K562 (cell line): ENCODE results near the gene ING5. TPM values are rescaled to one million over a fixed set of nuclear protein-coding genes. Genes with fewer than 3 reads are reported as not detected.

Experiments used
- ASH1L ChIP-seq: fragments of 450-650 bp; IDR thresholded peaks from 2 replicates; pipeline ENCODE4 v1.6.1; 2018; ENCODE audit warnings: borderline replicate concordance, mild to moderate bottlenecking, low read depth; ENCODE audit not compliant: partially characterized antibody
- BRCA1 ChIP-seq, 2 experiments: fragments of 450-650 bp in 1 of 2; sonication (generic) in 1 of 2; formaldehyde crosslinking in 1 of 2; IDR thresholded peaks; 2 replicates each; pipeline versions ENCODE4 v1.5.0 to v1.6.1; 2017 to 2020; ENCODE audit warnings: mild to moderate bottlenecking in 1 of 2, missing genetic modification reagents in 1 of 2
- CEBPB ChIP-seq: fragments of 450-650 bp; IDR thresholded peaks from 2 replicates; pipeline ENCODE4 v1.6.1; 2016; ENCODE audit warnings: missing genetic modification characterization, missing compliant biosample characterization
- CHD2 ChIP-seq: IDR thresholded peaks from 2 replicates; pipeline ENCODE4 v1.6.1; 2011; ENCODE audit warnings: low read depth, low read length
- FOSL1 ChIP-seq: fragments of 200-800 bp; sonication (Bioruptor generic); conservative IDR thresholded peaks from 2 replicates; pipeline ENCODE4 v1.6.1; 2016; ENCODE audit warnings: missing genetic modification characterization, missing compliant biosample characterization
- GMEB1 ChIP-seq: fragments of 250-450 bp; sonication (Bioruptor Pico); IDR thresholded peaks from 2 replicates; pipeline ENCODE4 v1.4.0; 2020; ENCODE audit warnings: mild to moderate bottlenecking
- HES1 ChIP-seq: fragments of 450-650 bp; IDR thresholded peaks from 2 replicates; pipeline ENCODE4 v1.6.1; 2016; ENCODE audit warnings: low read depth, mild to moderate bottlenecking, moderate library complexity
- KDM4B ChIP-seq, 2 experiments: fragments of 450-650 bp in 1 of 2; sonication (generic) in 1 of 2; IDR thresholded peaks; 2 replicates each; pipeline ENCODE4 v1.6.1; 2016 to 2017; ENCODE audit warnings: borderline replicate concordance in 2 of 2, antibody characterized with exemption in 1 of 2, low read depth in 1 of 2, mild to moderate bottlenecking in 1 of 2
- L3MBTL2 ChIP-seq: fragments of 450-650 bp; IDR thresholded peaks from 2 replicates; pipeline ENCODE4 v1.6.1; 2016; ENCODE audit warnings: mild to moderate bottlenecking, moderate library complexity
- MAX ChIP-seq: sonication (generic); formaldehyde crosslinking; IDR thresholded peaks from 2 replicates; pipeline ENCODE4 v1.9.0; 2022; ENCODE audit warnings: mild to moderate bottlenecking, missing genetic modification reagents
- NONO ChIP-seq, 2 experiments: fragments of 200-400 bp in 1 of 2; fragments of 450-650 bp in 1 of 2; formaldehyde crosslinking in 1 of 2; IDR thresholded peaks; 2 replicates each; pipeline ENCODE4 v1.6.1; 2017; ENCODE audit warnings: low read depth in 2 of 2, mild to moderate bottlenecking in 2 of 2, moderate library complexity in 2 of 2, low read length in 1 of 2
- PHF8 ChIP-seq: fragments of 200-600 bp; sonication (generic); IDR thresholded peaks from 2 replicates; pipeline ENCODE4 v1.6.1; 2012; ENCODE audit warnings: mixed run types, mild to moderate bottlenecking, inconsistent platforms, low read length, moderate library complexity, borderline replicate concordance
- POLR2B ChIP-seq: fragments of 450-650 bp; IDR thresholded peaks from 2 replicates; pipeline ENCODE4 v1.6.1; 2018; ENCODE audit warnings: low read depth; ENCODE audit not compliant: partially characterized antibody
- POLR2H ChIP-seq: IDR thresholded peaks from 2 replicates; pipeline ENCODE4 v1.6.1; 2016; ENCODE audit warnings: missing genetic modification characterization, low read depth, mild to moderate bottlenecking, control low read depth, missing compliant biosample characterization, moderate library complexity
- RB1 ChIP-seq: fragments of 450-650 bp; IDR thresholded peaks from 2 replicates; pipeline ENCODE4 v1.6.1; 2017; ENCODE audit warnings: low read depth, mild to moderate bottlenecking
- SREBF1 ChIP-seq: fragments of 150-350 bp; IDR thresholded peaks from 2 replicates; pipeline ENCODE4 v1.6.1; 2014; ENCODE audit warnings: antibody characterized with exemption, low read depth, low read length, borderline replicate concordance
- TEAD1 ChIP-seq, 2 experiments: fragments of 450-650 bp in 1 of 2; sonication (generic) in 1 of 2; formaldehyde crosslinking; IDR thresholded peaks; 2 replicates each; pipeline versions ENCODE4 v1.4.0 to v1.8.0; 2020 to 2022; ENCODE audit warnings: mild to moderate bottlenecking in 2 of 2, missing genetic modification reagents in 1 of 2
- TSC22D4 ChIP-seq: fragments of 450-650 bp; IDR thresholded peaks from 2 replicates; pipeline ENCODE4 v1.6.1; 2016; ENCODE audit warnings: missing genetic modification characterization, missing biosample characterization, control low read depth
- VEZF1 ChIP-seq: fragments of 200-800 bp; sonication (Bioruptor generic); IDR thresholded peaks from 2 replicates; pipeline ENCODE4 v1.6.1; 2017; ENCODE audit warnings: missing genetic modification characterization, missing compliant biosample characterization
- ZNF197 ChIP-seq: fragments of 200-800 bp; sonication (Bioruptor generic); IDR thresholded peaks from 2 replicates; pipeline ENCODE4 v1.6.1; 2016; ENCODE audit warnings: low read depth, missing genetic modification characterization, missing compliant biosample characterization
- ZNF449 ChIP-seq: fragments of 250-450 bp; sonication (Bioruptor Pico); IDR thresholded peaks from 2 replicates; pipeline ENCODE4 v1.8.0; 2022; ENCODE audit warnings: moderate library complexity, mild to moderate bottlenecking, inconsistent platforms
- ZSCAN29 ChIP-seq: fragments of 450-650 bp; IDR thresholded peaks from 2 replicates; pipeline ENCODE4 v1.6.1; 2017
- polyA plus RNA-seq, 8 experiments: library from polyadenylated mRNA; depleted of rRNA in 4 of 8; stranded (reverse) in 5 of 8; unstranded in 3 of 8; fragments of >200 nt; fragmentation: Nextera tagmentation in 2 of 8; fragmentation: Illumina TruSeq in 1 of 8; extraction: Ambion mirVana in 2 of 8; extraction: Trizol in 1 of 8; gene quantifications; 2 replicates each; pipeline versions ENCODE4 v1.2.1 to v1.2.3, GENCODE V29; 2011 to 2014; ENCODE audit warnings: inconsistent platforms in 1 of 8, missing spikeins in 1 of 8
- total RNA-seq, 7 experiments: library from RNA; depleted of rRNA in 6 of 7; stranded (reverse); fragments of >200 nt in 6 of 7; fragmentation: Illumina TruSeq in 2 of 7; extraction: Trizol in 2 of 7; gene quantifications; 2 replicates each; pipeline versions ENCODE4 v1.2.1 to v1.2.3, GENCODE V29; 2011 to 2021; ENCODE audit warnings: low replicate concordance in 1 of 7

Gene ING5
- total and polyA plus RNA-seq, 9 of the 15 experiments (the other 6 are each of a cell fraction or from before 2014, with no cell fraction given) = 10.4 to 53.3 (median 27.9) TPM

GRCh38 chr2:241734467-241735208 is 32.8 kb downstream of the ING5 start, which contains the start of gene D2HGDH (continued):
- TF ChIP-seq FOSL1 (tag) = 0 out of 2 replicates have a peak, but pooled peaks have one; percentile 22
- no peak for TF ChIP-seq KDM4B (IDR thresholded peaks at IDR 0.05; ENCODE audit: borderline replicate concordance in 2 of 2, low read depth in 1 of 2)
- TF ChIP-seq CHD2 = 0 out of 2 replicates have a peak, but pooled peaks have one; percentile 26
- TF ChIP-seq ZNF197 (CRISPR knock-in tag) = 0 out of 2 replicates have a peak, but pooled peaks have one; percentile 29
- peak in 1 of 2 experiments; percentile 59; a peak in 1 of 4 replicates for TF ChIP-seq NONO (IDR thresholded peaks at IDR 0.05; ENCODE audit: low read depth in 2 of 2, low read length in 1 of 2)
- TF ChIP-seq VEZF1 (CRISPR knock-in tag) = peak; percentile 58
- peak in 1 of 2 experiments; percentile 15; a peak in 2 of 4 replicates for TF ChIP-seq TEAD1 (CRISPR knock-in tag; IDR thresholded peaks at IDR 0.05)
- TF ChIP-seq L3MBTL2 = peak; percentile 70
- TF ChIP-seq TSC22D4 (tag) = no peak
- TF ChIP-seq ZNF449 (CRISPR knock-in tag) = no peak
- peak; percentile 85; the same call in 1 of the 2 replicates for TF ChIP-seq PHF8
- peak; percentile 75 for TF ChIP-seq RB1
- TF ChIP-seq CEBPB (tag) = no peak
- TF ChIP-seq ASH1L = no peak
- TF ChIP-seq POLR2H = no peak
- no peak for TF ChIP-seq BRCA1 (IDR thresholded peaks at IDR 0.05)
- peak; percentile 47; the same call in 1 of the 2 replicates for TF ChIP-seq BRCA1 (CRISPR knock-in tag; IDR thresholded peaks at IDR 0.05)
- TF ChIP-seq GMEB1 = peak; percentile 70
- no peak for TF ChIP-seq POLR2B
- TF ChIP-seq ZSCAN29 = no peak
- no peak for TF ChIP-seq SREBF1
- no peak for TF ChIP-seq HES1
- TF ChIP-seq MAX (CRISPR knock-in tag) = peak; percentile 37; the same call in 1 of the 2 replicates
